Measurements from ENCODE around the gene FERMT3. TPM values are rescaled to one million over a fixed set of nuclear protein-coding genes. Genes with fewer than 3 reads are reported as not detected.

Gene FERMT3
- total RNA-seq, 1 experiment from 2014 or later = 10.6 TPM

GRCh38 chr11:64226507-64227051, 20.1 kb downstream of the FERMT3 start:
- peak; percentile 69 for DNase-seq
- peak overlapping the region; percentile 80 to 91 for H3K4me3 Mint-ChIP-seq
- no peaks in the 10 kb centered on the region for H3K79me2 ChIP-seq (ENCODE audit: insufficient read depth, low read length)
- H3K9ac ChIP-seq (ENCODE audit: extremely low read depth, insufficient read length, low read length) = peak overlapping the region; percentile 59
- 0 out of 2 replicates have a peak, but pooled peaks cover 3% of the 10 kb centered on the region for H3K4me1 ChIP-seq (ENCODE audit: insufficient read depth, low read length)
- peak overlapping the region in 1 of 3 experiments; percentile 59; a peak in 1 of 7 replicates for H3K27ac Mint-ChIP-seq
- no peaks in the 10 kb centered on the region for H3K79me1 ChIP-seq (ENCODE audit: insufficient read depth, low read depth, low read length, poor library complexity, severe bottlenecking)
- H3K23ac ChIP-seq (ENCODE audit: insufficient read length, low read depth, low read length) = no peak overlapping the region
- no peak overlapping the region for H3K56ac ChIP-seq (ENCODE audit: insufficient read length, low read depth, low read length)
- H2BK12ac ChIP-seq (ENCODE audit: insufficient read length, low read depth, low read length) = no peak overlapping the region
- H4K20me1 ChIP-seq (ENCODE audit: control insufficient read depth, insufficient read depth, insufficient read length) = no peaks in the 10 kb centered on the region
- H2AFZ ChIP-seq (ENCODE audit: low read length) = no peak overlapping the region
- H3K27ac ChIP-seq (ENCODE audit: insufficient read length, low read depth, low read length) = no peak overlapping the region
- WGBS (ENCODE audit: extremely low coverage, insufficient read length, low lambda C conversion rate) = no CpG with 5 or more reads among the region's 26 CpGs
- peaks cover 0 to 14% (median 10%) of the 10 kb centered on the region in 3 experiments; a peak in 4 of 7 replicates for H3K36me3 Mint-ChIP-seq (ENCODE audit: insufficient read depth in 1 of 3, low read depth in 3 of 3)
- no peak overlapping the region for H4K91ac ChIP-seq (ENCODE audit: insufficient read length, low read depth, low read length)
- H3K18ac ChIP-seq (ENCODE audit: insufficient read length, low read depth, low read length) = no peak overlapping the region
- no peak overlapping the region for H2BK15ac ChIP-seq (ENCODE audit: low read depth, low read length)
- H3T11ph ChIP-seq (ENCODE audit: low read length) = no peak overlapping the region
- H3K23me2 ChIP-seq (ENCODE audit: insufficient read length, low read depth, low read length, poor library complexity, severe bottlenecking) = peaks cover 27% of the 10 kb centered on the region
- no peaks in the 10 kb centered on the region for H3K9me3 Mint-ChIP-seq
- no peaks in the 10 kb centered on the region for H3K9me3 ChIP-seq (ENCODE audit: control insufficient read depth, low read depth, low read length)
- no peaks in the 10 kb centered on the region for H3K27me3 ChIP-seq (ENCODE audit: insufficient read depth, low read length)
- no peak overlapping the region; the same call in 1 of the 2 replicates for H3K14ac ChIP-seq (ENCODE audit: insufficient read depth, low read length)
- H3K4me1 Mint-ChIP-seq = peaks cover 23 to 28% of the 10 kb centered on the region in 2 experiments
- no peak overlapping the region for H2BK5ac ChIP-seq (ENCODE audit: insufficient read length, low read length)
- no peak overlapping the region for H2BK20ac ChIP-seq (ENCODE audit: low read depth, low read length, poor library complexity, severe bottlenecking)
- H4K8ac ChIP-seq (replicated peaks; ENCODE audit: insufficient read length, low read depth, low read length) = no peak overlapping the region
- TF ChIP-seq CTCF (conservative IDR thresholded peaks at IDR 0.05) = no peak
- H4K5ac ChIP-seq (ENCODE audit: insufficient read length, low read depth, low read length) = no peak overlapping the region
- peak overlapping the region; percentile 50 for H3K4me2 ChIP-seq (ENCODE audit: insufficient read depth, insufficient read length, low read length)
- H3K4ac ChIP-seq (ENCODE audit: low read depth, low read length) = no peak overlapping the region
- peaks cover 2% of the 10 kb centered on the region for H3K27me3 Mint-ChIP-seq (ENCODE audit: low read depth)
- H2AK5ac ChIP-seq (ENCODE audit: insufficient read length, low read length) = no peak overlapping the region
- H2BK120ac ChIP-seq (ENCODE audit: low read depth, low read length, poor library complexity, severe bottlenecking) = no peak overlapping the region
